GM12873 (cell line): ENCODE results near the gene GALNT10.

Experiments
- TF ChIP-seq, protein P1 (sequence below): IDR thresholded peaks from 2 replicates; pipeline ENCODE4 v1.5.1; 2012; ENCODE audit warnings: low read depth, mild to moderate bottlenecking, moderate library complexity, low read length, control low read depth; ENCODE audit not compliant: insufficient read depth; ENCODE audit errors: missing control alignments

The GALNT10 gene

DNA sequence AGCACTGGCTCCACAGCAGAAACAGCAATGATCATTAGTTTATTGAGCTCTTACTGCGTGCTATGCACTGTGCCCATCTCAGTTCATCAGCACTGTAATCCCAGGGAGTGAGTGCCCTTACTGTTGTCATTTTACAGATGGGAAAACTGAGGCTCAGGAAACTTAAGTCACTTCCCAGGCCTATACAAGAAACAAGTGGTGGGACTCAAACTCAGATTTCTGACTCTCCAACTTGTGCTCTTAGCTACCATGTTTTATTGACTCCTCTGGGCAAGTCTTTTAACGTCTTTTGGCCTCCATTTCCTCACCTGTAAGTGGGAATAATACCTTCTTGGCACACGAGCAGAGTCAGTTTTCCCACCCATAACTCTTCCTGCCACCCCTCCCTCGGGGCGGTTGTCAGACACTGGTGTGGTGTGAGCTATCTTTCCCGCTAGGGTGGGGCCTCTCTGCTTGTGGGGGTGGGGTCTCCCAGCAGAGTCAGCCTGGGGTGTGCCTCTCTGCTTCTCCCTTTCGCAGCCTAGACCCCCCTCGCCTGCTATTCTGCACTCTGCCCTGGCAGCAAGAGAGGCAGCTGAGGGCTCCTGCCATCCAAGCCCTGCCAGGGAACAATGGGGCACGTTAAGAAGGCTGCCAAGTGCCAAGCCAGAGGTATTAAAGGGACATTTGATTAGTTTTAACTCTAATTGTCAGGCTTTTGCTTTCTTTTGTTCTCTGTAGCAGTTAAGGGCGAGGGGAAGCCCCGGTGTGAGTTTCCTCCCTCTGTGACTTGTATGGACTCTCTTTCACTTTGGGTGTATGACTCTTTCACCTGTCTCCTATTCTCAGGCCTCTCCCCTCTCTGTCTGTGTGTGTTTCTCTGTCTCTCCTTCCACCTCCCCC is 12.1 kb downstream of the GALNT10 start:
- TF ChIP-seq, protein P1, sequence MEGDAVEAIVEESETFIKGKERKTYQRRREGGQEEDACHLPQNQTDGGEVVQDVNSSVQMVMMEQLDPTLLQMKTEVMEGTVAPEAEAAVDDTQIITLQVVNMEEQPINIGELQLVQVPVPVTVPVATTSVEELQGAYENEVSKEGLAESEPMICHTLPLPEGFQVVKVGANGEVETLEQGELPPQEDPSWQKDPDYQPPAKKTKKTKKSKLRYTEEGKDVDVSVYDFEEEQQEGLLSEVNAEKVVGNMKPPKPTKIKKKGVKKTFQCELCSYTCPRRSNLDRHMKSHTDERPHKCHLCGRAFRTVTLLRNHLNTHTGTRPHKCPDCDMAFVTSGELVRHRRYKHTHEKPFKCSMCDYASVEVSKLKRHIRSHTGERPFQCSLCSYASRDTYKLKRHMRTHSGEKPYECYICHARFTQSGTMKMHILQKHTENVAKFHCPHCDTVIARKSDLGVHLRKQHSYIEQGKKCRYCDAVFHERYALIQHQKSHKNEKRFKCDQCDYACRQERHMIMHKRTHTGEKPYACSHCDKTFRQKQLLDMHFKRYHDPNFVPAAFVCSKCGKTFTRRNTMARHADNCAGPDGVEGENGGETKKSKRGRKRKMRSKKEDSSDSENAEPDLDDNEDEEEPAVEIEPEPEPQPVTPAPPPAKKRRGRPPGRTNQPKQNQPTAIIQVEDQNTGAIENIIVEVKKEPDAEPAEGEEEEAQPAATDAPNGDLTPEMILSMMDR: no peak

DNA sequence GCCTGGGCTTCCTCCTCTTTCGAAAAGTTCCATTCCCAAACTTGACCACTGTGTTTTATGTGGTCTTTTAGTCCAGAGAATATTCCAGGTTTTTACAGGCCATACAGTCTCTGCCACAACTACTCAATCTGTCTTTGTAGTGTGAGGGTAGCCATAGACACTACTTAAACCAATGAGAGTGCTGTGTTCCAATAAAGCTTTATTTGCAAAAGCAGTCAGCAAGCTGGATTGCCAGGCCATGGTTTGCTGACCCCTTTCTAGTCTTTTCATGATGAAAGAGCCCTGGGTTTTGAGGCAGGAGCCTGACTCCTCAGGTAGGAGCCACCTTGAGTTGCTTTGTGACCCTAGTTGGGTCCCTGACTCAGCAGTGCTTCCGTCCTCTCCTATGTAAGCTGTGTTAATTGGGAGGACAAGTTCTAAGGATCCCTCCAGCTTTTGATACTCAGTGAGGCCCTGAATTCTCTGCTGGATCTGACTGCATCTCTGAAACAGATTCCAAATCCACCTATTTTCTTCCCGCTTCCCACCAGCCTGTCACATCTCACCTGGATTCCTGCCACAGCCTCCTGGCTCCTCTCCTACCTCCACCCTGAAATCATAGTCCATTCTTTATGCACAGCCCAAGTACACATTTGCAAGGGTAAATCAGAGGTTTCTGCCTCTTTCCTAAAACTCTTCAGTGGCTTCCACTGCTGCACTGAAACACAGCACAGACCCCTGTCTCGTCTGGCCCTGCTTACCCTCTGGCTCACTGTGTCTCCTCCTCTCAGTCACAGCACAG is 13.5 kb downstream of the GALNT10 start:
- TF ChIP-seq, protein P1: no peak

DNA sequence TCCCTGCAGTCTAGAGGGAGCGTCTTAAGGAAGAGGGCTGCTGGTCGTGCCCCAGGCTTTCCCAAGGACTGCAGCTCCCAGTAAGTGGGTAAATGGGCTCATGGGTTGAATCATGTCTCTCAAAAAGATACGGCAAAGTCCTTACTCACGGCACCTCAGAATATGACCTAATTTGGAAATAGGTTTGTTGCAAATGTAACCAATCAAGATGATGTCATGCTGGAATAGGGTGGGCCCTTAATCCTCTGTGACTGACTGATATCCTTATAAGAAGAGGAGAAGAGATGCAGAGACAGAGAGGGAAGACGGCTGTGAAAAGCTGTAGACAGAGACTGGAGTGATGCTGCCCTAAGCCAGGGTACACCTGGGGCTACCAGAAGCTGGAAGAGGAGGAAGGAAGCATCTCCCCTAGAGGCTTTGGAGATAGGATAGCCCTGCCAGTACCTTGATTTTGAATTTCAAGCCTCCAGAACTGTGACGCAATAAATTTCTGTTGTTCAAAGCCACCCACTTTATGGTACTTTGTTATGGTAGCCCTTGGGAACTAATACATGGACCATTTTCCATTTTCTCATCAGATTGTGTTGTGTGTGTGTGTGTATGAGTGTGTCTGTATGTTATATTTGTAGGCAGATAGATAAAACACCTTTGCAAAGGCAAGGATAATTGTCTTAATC is 15.0 kb downstream of the GALNT10 start:
- TF ChIP-seq, protein P1: no peak

DNA sequence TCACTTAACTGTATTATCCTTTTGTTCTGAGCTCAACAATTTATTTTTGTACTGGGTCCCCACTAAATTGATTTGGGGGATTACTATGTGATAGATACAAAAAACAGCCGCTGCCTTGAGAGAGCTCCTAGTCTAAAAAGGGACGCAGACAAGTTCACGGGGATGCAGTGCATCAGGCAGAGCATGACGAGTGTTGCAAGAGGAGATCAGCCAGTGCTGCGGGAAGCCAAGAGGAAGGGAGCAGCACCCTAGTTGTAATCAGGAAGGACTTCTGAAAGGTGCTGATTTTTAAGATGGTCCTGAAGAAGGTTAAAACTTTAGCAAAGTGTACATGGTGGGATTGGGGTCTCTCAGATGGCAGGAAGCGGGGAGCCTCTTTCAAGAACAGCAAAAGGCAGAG is 15.8 kb downstream of the GALNT10 start:
- TF ChIP-seq, protein P1: no peak

DNA sequence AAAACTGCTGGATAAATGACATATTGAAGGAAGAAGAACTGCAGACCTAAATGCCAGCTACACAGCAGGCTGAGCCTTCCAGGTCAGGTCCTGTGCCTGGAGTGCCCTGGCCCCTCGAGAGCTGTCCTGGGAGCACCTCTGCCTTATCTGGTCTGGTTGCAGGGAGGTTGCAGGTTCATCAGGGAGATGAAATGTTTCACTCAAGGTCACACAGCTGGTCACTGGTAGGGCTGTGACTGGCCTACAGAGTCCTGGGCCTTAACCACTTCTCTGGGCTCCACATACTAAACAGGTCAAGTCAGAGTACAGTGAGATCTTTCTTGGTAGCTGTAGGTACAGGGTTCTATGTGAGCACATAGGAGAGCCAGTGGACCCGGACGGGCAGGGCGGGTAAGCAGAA is 16.7 kb downstream of the GALNT10 start:
- TF ChIP-seq, protein P1: no peak

DNA sequence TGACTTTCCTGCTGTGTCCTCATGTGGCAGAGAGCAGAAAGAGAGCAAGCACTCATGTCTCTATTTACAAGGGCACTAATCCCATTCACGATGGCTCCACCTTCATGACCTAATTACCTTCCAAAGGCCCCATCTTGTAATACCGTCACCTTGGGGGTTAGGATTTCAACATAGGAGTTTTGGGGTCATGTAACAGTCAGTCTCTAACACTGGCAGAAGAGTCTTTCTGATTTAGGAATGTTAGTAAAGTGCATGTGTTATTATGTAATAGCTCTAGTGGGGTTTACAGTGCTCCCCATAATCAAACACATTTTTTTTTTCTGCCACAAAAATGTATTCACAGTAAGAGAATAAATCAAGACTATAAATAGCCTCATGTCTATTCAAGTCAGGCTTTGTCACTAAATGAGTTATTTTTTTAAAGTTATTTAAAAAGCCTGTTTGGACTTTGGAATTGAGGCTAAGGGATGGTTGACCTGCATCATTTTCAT is 19.1 kb downstream of the GALNT10 start:
- TF ChIP-seq, protein P1: no peak
